Astrocyte of the spinal cord (primary cell): ENCODE measurements around the gene ABHD12B.
"Not testable (repeated sequence)": the region's sequence is repeated elsewhere in the genome, so short reads cannot be mapped to it uniquely, and the experiment has no call there.

Experiments used
- DNase-seq: peaks from one replicate; pipeline ENCODE4 v3.0.0; 2011; ENCODE audit warnings: low read depth, low spot score
- H3K4me3 ChIP-seq: 2 replicates; pipeline ENCODE4 v1.5.1; 2011; ENCODE audit warnings: low read depth, mild to moderate bottlenecking, low read length, moderate library complexity
- in situ Hi-C: cut with HindIII; loops from 2 replicates; pipeline ENCODE4 v1.10.0; 2017; ENCODE audit warnings: low sequenced_read_pairs
- TF ChIP-seq, protein P1 (sequence below): IDR thresholded peaks from 2 replicates; pipeline ENCODE4 v1.5.1; 2012; ENCODE audit warnings: low read depth, mild to moderate bottlenecking, low read length, inconsistent platforms

ABHD12B gene

DNA sequence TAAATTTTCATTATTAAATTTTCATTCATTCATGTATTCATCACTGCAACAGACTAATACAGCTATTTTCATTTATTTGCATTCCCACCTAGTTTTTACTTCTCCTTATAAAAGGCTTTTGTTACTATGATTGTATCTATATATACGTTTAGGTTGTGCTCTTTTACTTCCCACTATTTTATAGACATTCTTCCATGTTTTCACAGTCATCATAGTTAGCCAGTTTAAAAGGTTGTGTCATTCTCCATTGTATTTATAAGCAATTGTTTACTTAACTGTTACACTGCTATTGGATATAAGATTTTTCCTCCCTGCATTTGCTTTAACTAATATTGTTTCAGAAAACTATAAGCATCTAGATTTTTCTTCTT lies 12.0 kb downstream of the ABHD12B start:
- no peak for DNase-seq
- TF ChIP-seq, protein P1, sequence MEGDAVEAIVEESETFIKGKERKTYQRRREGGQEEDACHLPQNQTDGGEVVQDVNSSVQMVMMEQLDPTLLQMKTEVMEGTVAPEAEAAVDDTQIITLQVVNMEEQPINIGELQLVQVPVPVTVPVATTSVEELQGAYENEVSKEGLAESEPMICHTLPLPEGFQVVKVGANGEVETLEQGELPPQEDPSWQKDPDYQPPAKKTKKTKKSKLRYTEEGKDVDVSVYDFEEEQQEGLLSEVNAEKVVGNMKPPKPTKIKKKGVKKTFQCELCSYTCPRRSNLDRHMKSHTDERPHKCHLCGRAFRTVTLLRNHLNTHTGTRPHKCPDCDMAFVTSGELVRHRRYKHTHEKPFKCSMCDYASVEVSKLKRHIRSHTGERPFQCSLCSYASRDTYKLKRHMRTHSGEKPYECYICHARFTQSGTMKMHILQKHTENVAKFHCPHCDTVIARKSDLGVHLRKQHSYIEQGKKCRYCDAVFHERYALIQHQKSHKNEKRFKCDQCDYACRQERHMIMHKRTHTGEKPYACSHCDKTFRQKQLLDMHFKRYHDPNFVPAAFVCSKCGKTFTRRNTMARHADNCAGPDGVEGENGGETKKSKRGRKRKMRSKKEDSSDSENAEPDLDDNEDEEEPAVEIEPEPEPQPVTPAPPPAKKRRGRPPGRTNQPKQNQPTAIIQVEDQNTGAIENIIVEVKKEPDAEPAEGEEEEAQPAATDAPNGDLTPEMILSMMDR = no peak
- no peak overlapping the region for H3K4me3 ChIP-seq
- in situ Hi-C loops = no loop called here

DNA sequence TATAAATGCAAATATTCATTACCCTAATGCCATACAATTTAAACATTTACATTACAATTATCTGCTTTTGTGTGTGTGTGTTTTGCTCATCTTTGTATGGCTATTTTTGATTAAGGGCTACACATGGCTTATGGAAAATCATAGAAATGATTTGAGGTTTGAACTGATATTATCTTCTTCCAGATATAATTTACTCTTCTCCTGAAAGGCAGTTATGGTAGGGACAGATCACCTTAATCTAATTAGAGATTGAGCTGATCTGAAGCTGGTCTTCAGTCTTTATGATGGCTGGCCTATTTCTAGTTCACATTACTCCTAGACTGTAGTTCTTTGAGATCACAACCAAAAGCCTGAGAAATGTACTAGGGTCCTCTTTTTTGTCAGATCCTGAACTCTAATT lies 15.6 kb downstream of the ABHD12B start:
- no peak for DNase-seq
- TF ChIP-seq, protein P1 = no peak
- H3K4me3 ChIP-seq = no peak overlapping the region
- in situ Hi-C loops = no loop called here

DNA sequence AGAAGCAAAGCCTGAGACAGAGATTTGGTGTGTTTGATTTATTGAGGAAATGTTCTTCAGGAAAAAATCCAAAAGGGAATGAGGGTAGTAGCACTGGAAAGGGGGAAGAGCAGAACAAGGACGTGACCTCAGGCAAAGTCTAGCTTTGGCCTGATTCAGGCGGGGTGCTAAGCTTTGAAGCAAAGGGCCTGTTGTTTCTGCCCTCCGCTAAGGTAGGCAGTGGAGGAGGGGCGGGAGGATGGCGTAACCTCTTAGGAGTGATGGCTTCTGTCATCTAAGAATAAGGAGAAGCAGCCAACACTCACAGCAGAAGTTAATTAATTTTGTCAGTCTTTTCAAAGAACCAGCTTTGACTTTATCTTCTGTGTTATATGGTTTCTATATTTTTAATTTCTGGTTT lies 20.4 kb downstream of the ABHD12B start:
- DNase-seq = no peak

DNA sequence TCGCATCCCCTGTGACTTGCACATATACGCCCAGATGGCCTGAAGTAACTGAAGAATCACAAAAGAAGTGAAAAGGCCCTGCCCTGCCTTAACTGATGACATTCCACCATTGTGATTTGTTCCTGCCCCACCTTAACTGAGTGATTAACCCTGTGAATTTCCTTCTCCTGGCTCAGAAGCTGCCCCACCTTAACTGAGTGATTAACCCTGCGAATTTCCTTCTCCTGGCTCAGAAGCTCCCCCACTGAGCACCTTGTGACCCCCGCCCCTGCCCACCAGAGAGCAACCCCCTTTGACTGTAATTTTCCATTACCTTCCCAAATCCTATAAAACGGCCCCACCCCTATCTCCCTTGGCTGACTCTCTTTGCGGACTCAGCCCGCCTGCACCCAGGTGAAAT lies 24.6 kb downstream of the ABHD12B start:
- H3K4me3 ChIP-seq, in situ Hi-C loops, DNase-seq: not testable (repeated sequence)

More for the DNA sequence above, 20.4 kb downstream of the ABHD12B start:
- TF ChIP-seq, protein P1 = no peak
- H3K4me3 ChIP-seq = no peak overlapping the region
- in situ Hi-C loops = no loop called here

DNA sequence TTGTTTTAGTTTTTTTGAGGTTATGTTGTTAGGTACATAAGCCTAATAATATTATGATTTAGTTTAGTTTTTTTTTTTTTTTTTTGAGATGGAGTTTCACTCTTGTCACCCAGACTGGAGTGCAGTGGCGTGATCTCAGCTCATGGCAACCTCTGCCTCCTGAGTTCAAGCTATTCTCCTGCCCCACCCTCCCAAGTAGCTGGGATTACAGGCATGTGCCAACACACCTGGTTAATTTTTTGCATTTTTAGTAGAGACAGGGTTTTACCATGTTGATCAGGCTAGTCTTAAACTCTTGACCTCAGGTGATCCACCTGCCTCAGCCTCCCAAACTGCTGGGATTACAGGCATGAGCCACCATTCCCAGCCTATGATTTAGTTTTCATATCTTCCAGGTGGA lies 25.2 kb downstream of the ABHD12B start:
- DNase-seq, in situ Hi-C loops, H3K4me3 ChIP-seq: not testable (repeated sequence)

DNA sequence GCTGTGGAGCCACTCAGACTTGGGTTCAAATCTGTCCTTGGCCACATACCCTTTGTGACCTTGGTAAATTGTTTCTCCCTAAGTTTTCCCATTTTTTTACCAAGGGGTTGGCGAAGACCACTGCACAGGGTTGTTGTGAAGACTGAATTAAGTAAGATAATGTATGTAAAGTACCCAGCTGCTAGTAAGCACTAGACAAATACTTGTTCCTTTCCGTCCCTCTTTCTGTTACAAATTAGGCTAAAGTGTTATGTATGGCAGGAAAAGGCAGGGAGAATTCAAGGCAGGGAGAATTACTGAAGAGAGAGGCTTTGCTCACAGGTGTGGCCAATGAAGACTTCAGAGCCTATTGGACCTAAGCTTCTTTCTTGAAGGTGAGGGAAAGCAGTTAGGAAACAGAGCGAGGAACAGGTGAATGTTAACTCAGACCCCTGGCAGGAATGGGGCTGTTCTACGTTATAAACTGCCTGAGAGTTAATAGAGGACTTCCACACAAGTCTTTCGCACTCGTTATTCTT lies 25.9 kb downstream of the ABHD12B start:
- no peak for DNase-seq
- H3K4me3 ChIP-seq = no peak overlapping the region
- in situ Hi-C loops = no loop called here
- TF ChIP-seq, protein P1 = no peak

DNA sequence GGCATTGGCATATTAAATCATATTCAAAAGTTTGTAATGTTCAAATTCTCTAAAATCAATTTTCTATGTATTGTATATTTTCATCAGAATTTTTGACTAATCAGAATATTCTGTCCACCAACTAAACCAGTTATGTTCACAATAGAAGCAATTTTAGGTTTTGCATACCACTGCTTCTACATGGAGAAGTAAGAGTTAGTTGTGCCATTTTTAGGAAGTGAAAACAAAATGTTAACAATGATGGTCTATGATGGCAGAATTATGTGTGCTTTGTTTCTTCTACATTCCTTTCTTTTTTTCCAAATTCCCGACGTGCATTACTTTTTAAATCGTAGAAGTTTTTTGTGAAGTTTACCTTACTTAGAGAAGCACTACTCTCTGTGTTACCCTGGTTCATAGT lies 29.5 kb downstream of the ABHD12B start:
- DNase-seq = no peak
- TF ChIP-seq, protein P1 = no peak
- no peak overlapping the region for H3K4me3 ChIP-seq
- in situ Hi-C loops = no loop called here

DNA sequence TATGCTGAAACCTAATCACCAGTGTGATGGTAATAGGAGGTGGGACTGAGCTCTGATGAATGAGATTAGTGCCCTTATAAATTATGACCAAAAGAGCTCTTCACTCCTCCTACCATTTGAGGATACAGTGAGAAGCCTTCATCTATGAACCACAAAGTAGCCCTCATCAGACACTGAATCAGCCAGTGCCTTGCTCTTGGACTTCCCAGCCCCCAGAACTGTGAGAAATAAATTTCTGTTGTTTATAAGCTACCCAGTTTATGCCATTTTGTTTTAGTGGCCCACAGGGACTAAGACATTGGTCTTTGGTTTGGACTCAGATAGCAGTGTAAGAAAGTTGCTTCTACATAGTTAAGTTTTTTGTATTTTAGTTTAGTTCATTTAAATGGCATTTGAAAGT lies 32.9 kb downstream of the ABHD12B start:
- no peak overlapping the region for H3K4me3 ChIP-seq
- no peak for DNase-seq
- in situ Hi-C loops = no loop called here
- TF ChIP-seq, protein P1 = no peak
